Measurements from ENCODE around the gene SGF29. TPM values are rescaled to one million over a fixed set of nuclear protein-coding genes. Genes with fewer than 3 reads are reported as not detected.

Gene SGF29
- total and polyA plus RNA-seq, 9 of the 15 experiments (the other 6 are each of a cell fraction or from before 2014, with no cell fraction given): 2.6 to 36.1 (median 21.2) TPM

DNA sequence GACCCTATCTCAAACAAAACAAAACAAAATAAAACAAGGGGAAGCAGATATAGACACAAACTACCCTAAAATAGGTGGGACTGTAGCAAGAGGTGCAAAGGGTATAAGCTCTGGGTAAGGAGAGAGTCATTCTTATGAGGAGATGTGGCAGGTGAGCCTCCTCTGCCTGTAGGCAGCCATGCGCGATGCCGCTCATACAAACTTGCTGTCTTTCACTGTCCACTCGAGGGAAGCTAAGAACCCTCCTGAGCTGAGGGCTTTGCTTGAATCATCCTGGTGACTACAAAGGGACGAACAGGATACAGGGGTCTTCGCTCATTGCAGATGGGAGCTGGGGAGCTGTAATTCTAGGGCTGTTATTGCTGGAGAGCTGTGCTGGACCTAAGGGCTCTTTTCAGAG is 32.3 kb upstream of the SGF29 start (continued):
- TF ChIP-seq ZNF609 (CRISPR knock-in tag; IDR thresholded peaks at IDR 0.05; ENCODE audit: borderline replicate concordance): no peak

GRCh38 chr16:28522792-28523191 is 30.9 kb upstream of the SGF29 start:
- FAIRE-seq: no peak
- DNase-seq (ENCODE audit: extremely low read depth in 1 of 4, low spot score in 3 of 4): no peak
- H3K4me1 ChIP-seq (replicated peaks in 1 of 2; ENCODE audit: control insufficient read depth in 2 of 2, insufficient read depth in 2 of 2, low read length in 2 of 2): peaks cover 0 to 9% of the 10 kb centered on the region in 2 experiments; a peak in 3 of 5 replicates
- H4K20me1 ChIP-seq (replicated peaks; ENCODE audit: control insufficient read depth, insufficient read depth, low read length): no peaks in the 10 kb centered on the region
- no peaks in the 10 kb centered on the region for H3K36me3 ChIP-seq (ENCODE audit: control insufficient read depth, insufficient read depth, low read length)
- no peaks in the 10 kb centered on the region for H3K79me2 ChIP-seq (ENCODE audit: control insufficient read depth, insufficient read depth, low read length)
- H3K9me1 ChIP-seq (ENCODE audit: control insufficient read depth, insufficient read depth, low read length): no peaks in the 10 kb centered on the region
- in situ Hi-C loops (cut with MboI): no loop called here
- no peak overlapping the region for H2AFZ ChIP-seq (ENCODE audit: low read depth, low read length)
- WGBS (ENCODE audit: insufficient coverage, low coverage, missing lambda C conversion rate): 65% methylated on average over 11 of the region's 11 CpGs
- intact Hi-C loops (cut with micrococcal nuclease): loop anchor here (10.0 kb wide), 1 partner anchor 248 kb away; no protein-coding TSS in a partner anchor
- no peak overlapping the region for H3K4me3 ChIP-seq
- no peak overlapping the region for H3K4me2 ChIP-seq (ENCODE audit: insufficient read depth, low read length)
- ATAC-seq: no peak
- no peaks in the 10 kb centered on the region for H3K9me3 ChIP-seq (replicated peaks; ENCODE audit: control insufficient read depth, insufficient read depth, low read depth, low read length)
- H3K27ac ChIP-seq (ENCODE audit: extremely low read depth, low read depth, low read length): no peak overlapping the region
- ChIA-PET CTCF (ENCODE audit: low intra/inter-chr PET ratio) (no interaction called here), POLR2A (no interaction called here)
- no peaks in the 10 kb centered on the region for H3K27me3 ChIP-seq (ENCODE audit: control insufficient read depth in 2 of 2, insufficient read depth in 2 of 2, low read length in 2 of 2)
- no peak overlapping the region for H3K9ac ChIP-seq (ENCODE audit: insufficient read depth in 1 of 2, low read depth in 2 of 2, low read length in 2 of 2)
- TF ChIP-seq, protein P1, sequence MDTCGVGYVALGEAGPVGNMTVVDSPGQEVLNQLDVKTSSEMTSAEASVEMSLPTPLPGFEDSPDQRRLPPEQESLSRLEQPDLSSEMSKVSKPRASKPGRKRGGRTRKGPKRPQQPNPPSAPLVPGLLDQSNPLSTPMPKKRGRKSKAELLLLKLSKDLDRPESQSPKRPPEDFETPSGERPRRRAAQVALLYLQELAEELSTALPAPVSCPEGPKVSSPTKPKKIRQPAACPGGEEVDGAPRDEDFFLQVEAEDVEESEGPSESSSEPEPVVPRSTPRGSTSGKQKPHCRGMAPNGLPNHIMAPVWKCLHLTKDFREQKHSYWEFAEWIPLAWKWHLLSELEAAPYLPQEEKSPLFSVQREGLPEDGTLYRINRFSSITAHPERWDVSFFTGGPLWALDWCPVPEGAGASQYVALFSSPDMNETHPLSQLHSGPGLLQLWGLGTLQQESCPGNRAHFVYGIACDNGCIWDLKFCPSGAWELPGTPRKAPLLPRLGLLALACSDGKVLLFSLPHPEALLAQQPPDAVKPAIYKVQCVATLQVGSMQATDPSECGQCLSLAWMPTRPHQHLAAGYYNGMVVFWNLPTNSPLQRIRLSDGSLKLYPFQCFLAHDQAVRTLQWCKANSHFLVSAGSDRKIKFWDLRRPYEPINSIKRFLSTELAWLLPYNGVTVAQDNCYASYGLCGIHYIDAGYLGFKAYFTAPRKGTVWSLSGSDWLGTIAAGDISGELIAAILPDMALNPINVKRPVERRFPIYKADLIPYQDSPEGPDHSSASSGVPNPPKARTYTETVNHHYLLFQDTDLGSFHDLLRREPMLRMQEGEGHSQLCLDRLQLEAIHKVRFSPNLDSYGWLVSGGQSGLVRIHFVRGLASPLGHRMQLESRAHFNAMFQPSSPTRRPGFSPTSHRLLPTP (IDR thresholded peaks at IDR 0.05; ENCODE audit: borderline replicate concordance, extremely low read depth, insufficient read length): no peak
- no peak for TF ChIP-seq CREB3L1 (IDR thresholded peaks at IDR 0.05; ENCODE audit: borderline replicate concordance, low read depth)
- BruUV-seq (replicated peaks): no TSS peak
